Osteoblast (primary cell): ENCODE data around the gene CTNND2. TPM values are rescaled to one million over a fixed set of nuclear protein-coding genes. Genes with fewer than 3 reads are reported as not detected.

ENCODE experiments used
- DNase-seq: peaks from one replicate; pipeline ENCODE4 v3.0.0; 2011; ENCODE audit warnings: low spot score, mixed read lengths; ENCODE audit not compliant: insufficient read length; ENCODE audit errors: missing footprints
- H2AFZ ChIP-seq: 2 replicates; pipeline ENCODE4 v1.6.0; 2011; ENCODE audit warnings: mild to moderate bottlenecking, low read length
- H3K27ac ChIP-seq: 2 replicates; pipeline ENCODE4 v1.5.1; 2011; ENCODE audit warnings: mild to moderate bottlenecking, low read depth, low read length, moderate library complexity
- H3K27me3 ChIP-seq: 2 replicates; pipeline ENCODE4 v1.6.0; 2012; ENCODE audit warnings: mild to moderate bottlenecking, control low read depth, inconsistent platforms, low read length, moderate library complexity; ENCODE audit not compliant: insufficient read depth
- H3K36me3 ChIP-seq: 2 replicates; pipeline ENCODE4 v1.5.1; 2011; ENCODE audit warnings: mild to moderate bottlenecking, low read length, control low read depth, moderate library complexity; ENCODE audit not compliant: insufficient read depth
- H3K4me1 ChIP-seq: 2 replicates; pipeline ENCODE4 v1.5.1; 2011; ENCODE audit warnings: mild to moderate bottlenecking, low read length, control low read depth, moderate library complexity; ENCODE audit not compliant: insufficient read depth
- H3K4me2 ChIP-seq: 2 replicates; pipeline ENCODE4 v1.6.0; 2011; ENCODE audit warnings: mild to moderate bottlenecking, low read length; ENCODE audit not compliant: insufficient read depth
- H3K4me3 ChIP-seq: fragments of 200-600 bp; sonication (generic); 3 replicates; pipeline ENCODE4 v1.5.1; 2012; ENCODE audit warnings: mild to moderate bottlenecking, low read length, inconsistent platforms; ENCODE audit not compliant: insufficient read depth
- H3K79me2 ChIP-seq: 2 replicates; pipeline ENCODE4 v1.6.0; 2012; ENCODE audit warnings: mild to moderate bottlenecking, low read length, control low read depth, inconsistent platforms; ENCODE audit not compliant: insufficient read depth
- H3K9me3 ChIP-seq: 2 replicates; pipeline ENCODE4 v1.5.1; 2011; ENCODE audit warnings: low read depth, low read length, control low read depth
- H4K20me1 ChIP-seq: 2 replicates; pipeline ENCODE4 v1.6.0; 2012; ENCODE audit warnings: mild to moderate bottlenecking, low read length, control low read depth; ENCODE audit not compliant: insufficient read depth
- CTCF ChIP-seq: IDR thresholded peaks from 2 replicates; pipeline ENCODE4 v1.5.1; 2011; ENCODE audit warnings: mild to moderate bottlenecking, low read depth, low read length, moderate library complexity; ENCODE audit errors: extremely low read depth
- total RNA-seq: library from RNA; depleted of rRNA; stranded (reverse); fragments of >200 nt; gene quantifications from 2 replicates; pipeline ENCODE4 v1.2.3, GENCODE V29; 2012

The CTNND2 gene
- total RNA-seq, 1 donor = not detected

- no peak overlapping the region for H3K27ac ChIP-seq
These were observed 546.3 kb downstream of the CTNND2 start for GRCh38 chr5:11357928-11358327.

GRCh38 chr5:11355491-11355890 is 548.8 kb downstream of the CTNND2 start:
- Histone ChIP-seq H3K4me2 (no peak overlapping the region), H3K9me3 (no peaks in the 10 kb centered on the region), H3K27ac (no peak overlapping the region), H3K27me3 (no peaks in the 10 kb centered on the region), H3K79me2 (no peaks in the 10 kb centered on the region), H3K4me3 (no peak overlapping the region), H3K4me1 (no peaks in the 10 kb centered on the region), H2AFZ (no peak overlapping the region), H4K20me1 (no peaks in the 10 kb centered on the region), H3K36me3 (no peaks in the 10 kb centered on the region)
- DNase-seq = no peak
- TF ChIP-seq CTCF = no peak

More at GRCh38 chr5:11357928-11358327, 546.3 kb downstream of the CTNND2 start:
- Histone ChIP-seq H2AFZ (no peak overlapping the region), H3K4me1 (no peaks in the 10 kb centered on the region), H3K4me2 (no peak overlapping the region), H4K20me1 (no peaks in the 10 kb centered on the region), H3K4me3 (no peak overlapping the region), H3K36me3 (no peaks in the 10 kb centered on the region), H3K27me3 (no peaks in the 10 kb centered on the region), H3K79me2 (no peaks in the 10 kb centered on the region), H3K9me3 (peaks cover 2% of the 10 kb centered on the region)
- DNase-seq = no peak
- no peak for TF ChIP-seq CTCF

- H3K27ac ChIP-seq = no peak overlapping the region
- H4K20me1 ChIP-seq = no peaks in the 10 kb centered on the region
- peaks cover 3% of the 10 kb centered on the region for H3K9me3 ChIP-seq
- no peaks in the 10 kb centered on the region for H3K36me3 ChIP-seq
- no peaks in the 10 kb centered on the region for H3K79me2 ChIP-seq
- no peaks in the 10 kb centered on the region for H3K4me1 ChIP-seq
- no peak overlapping the region for H2AFZ ChIP-seq
- H3K4me3 ChIP-seq = no peak overlapping the region
- TF ChIP-seq CTCF = no peak
- no peak for DNase-seq
- no peaks in the 10 kb centered on the region for H3K27me3 ChIP-seq
- no peak overlapping the region for H3K4me2 ChIP-seq
These were observed 557.9 kb downstream of the CTNND2 start for GRCh38 chr5:11346336-11346735.

- Histone ChIP-seq H3K27me3 (no peaks in the 10 kb centered on the region), H2AFZ (no peak overlapping the region), H3K36me3 (no peaks in the 10 kb centered on the region), H3K79me2 (no peaks in the 10 kb centered on the region), H3K4me2 (no peak overlapping the region), H3K27ac (no peak overlapping the region), H3K9me3 (no peaks in the 10 kb centered on the region), H4K20me1 (no peaks in the 10 kb centered on the region), H3K4me1 (no peaks in the 10 kb centered on the region), H3K4me3 (no peak overlapping the region)
- DNase-seq = no peak
- no peak for TF ChIP-seq CTCF
These were observed 568.1 kb downstream of the CTNND2 start for GRCh38 chr5:11335881-11336760.
